Measurements from ENCODE around the gene TBC1D20.

- TF ChIP-seq, protein P1, sequence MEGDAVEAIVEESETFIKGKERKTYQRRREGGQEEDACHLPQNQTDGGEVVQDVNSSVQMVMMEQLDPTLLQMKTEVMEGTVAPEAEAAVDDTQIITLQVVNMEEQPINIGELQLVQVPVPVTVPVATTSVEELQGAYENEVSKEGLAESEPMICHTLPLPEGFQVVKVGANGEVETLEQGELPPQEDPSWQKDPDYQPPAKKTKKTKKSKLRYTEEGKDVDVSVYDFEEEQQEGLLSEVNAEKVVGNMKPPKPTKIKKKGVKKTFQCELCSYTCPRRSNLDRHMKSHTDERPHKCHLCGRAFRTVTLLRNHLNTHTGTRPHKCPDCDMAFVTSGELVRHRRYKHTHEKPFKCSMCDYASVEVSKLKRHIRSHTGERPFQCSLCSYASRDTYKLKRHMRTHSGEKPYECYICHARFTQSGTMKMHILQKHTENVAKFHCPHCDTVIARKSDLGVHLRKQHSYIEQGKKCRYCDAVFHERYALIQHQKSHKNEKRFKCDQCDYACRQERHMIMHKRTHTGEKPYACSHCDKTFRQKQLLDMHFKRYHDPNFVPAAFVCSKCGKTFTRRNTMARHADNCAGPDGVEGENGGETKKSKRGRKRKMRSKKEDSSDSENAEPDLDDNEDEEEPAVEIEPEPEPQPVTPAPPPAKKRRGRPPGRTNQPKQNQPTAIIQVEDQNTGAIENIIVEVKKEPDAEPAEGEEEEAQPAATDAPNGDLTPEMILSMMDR (conservative IDR thresholded peaks at IDR 0.05 in 1 of 2, IDR thresholded peaks at IDR 0.05 in 1 of 2; ENCODE audit: low read depth in 1 of 2, low read length in 2 of 2), result no peak
- no peak for TF ChIP-seq EZH2 (IDR thresholded peaks at IDR 0.05; ENCODE audit: low read length, missing control alignments)
Measured at GRCh38 chr20:396252-396618, 66.1 kb downstream of the TBC1D20 start.
